Neural progenitor cell (in vitro differentiated cells): ENCODE measurements around the gene ARFGAP1. TPM values are rescaled to one million over a fixed set of nuclear protein-coding genes. Genes with fewer than 3 reads are reported as not detected.

Experiments
- DNase-seq: peaks from one replicate; pipeline ENCODE4 v3.0.0-alpha.2; 2016; ENCODE audit warnings: low spot score
- H2AFZ ChIP-seq: fragments of 200-600 bp; sonication (generic); replicated peaks from 2 replicates; pipeline ENCODE4 v1.6.1; 2016; ENCODE audit warnings: antibody characterized with exemption
- H3F3A ChIP-seq: fragments of 200-600 bp; sonication (generic); 2 replicates; pipeline ENCODE4 v1.6.1; 2016; ENCODE audit warnings: antibody characterized with exemption, low read depth
- H3K27ac ChIP-seq: fragments of 200-600 bp; sonication (generic); 2 replicates; pipeline ENCODE4 v1.5.1; 2016; ENCODE audit warnings: mild to moderate bottlenecking
- H3K27me3 ChIP-seq: fragments of 200-600 bp; sonication (generic); 2 replicates; pipeline ENCODE4 v1.6.1; 2016; ENCODE audit warnings: mild to moderate bottlenecking, moderate library complexity
- H3K36me3 ChIP-seq: fragments of 200-600 bp; sonication (generic); 2 replicates; pipeline ENCODE4 v1.5.1; 2016
- H3K4me1 ChIP-seq: fragments of 200-600 bp; sonication (generic); 2 replicates; pipeline ENCODE4 v1.6.1; 2016; ENCODE audit warnings: mixed run types
- H3K4me2 ChIP-seq: fragments of 200-600 bp; sonication (generic); 2 replicates; pipeline ENCODE4 v1.6.1; 2016
- H3K4me3 ChIP-seq: fragments of 200-600 bp; sonication (generic); 2 replicates; pipeline ENCODE4 v1.5.1; 2016
- H3K79me2 ChIP-seq: fragments of 200-600 bp; sonication (generic); 2 replicates; pipeline ENCODE4 v1.6.1; 2016; ENCODE audit warnings: low read depth
- H3K9ac ChIP-seq: fragments of 200-600 bp; sonication (generic); 2 replicates; pipeline ENCODE4 v1.6.1; 2016
- H3K9me3 ChIP-seq: fragments of 200-600 bp; sonication (generic); 2 replicates; pipeline ENCODE4 v1.5.1; 2016; ENCODE audit warnings: low read depth
- H4K20me1 ChIP-seq: fragments of 200-600 bp; sonication (generic); 2 replicates; pipeline ENCODE4 v1.6.1; 2016; ENCODE audit warnings: low read depth
- H3K27ac Mint-ChIP-seq: 3 replicates; pipeline ENCODE4 v1.8.0; 2021; ENCODE audit warnings: mixed read lengths
- H3K27me3 Mint-ChIP-seq: 2 replicates; pipeline ENCODE4 v1.8.0; 2022; ENCODE audit warnings: low read depth, mild to moderate bottlenecking, inconsistent platforms, moderate library complexity, mixed read lengths; ENCODE audit not compliant: insufficient read depth
- H3K36me3 Mint-ChIP-seq: 3 replicates; pipeline ENCODE4 v1.8.0; 2021; ENCODE audit warnings: mixed read lengths
- H3K4me1 Mint-ChIP-seq: 3 replicates; pipeline ENCODE4 v1.8.0; 2021; ENCODE audit warnings: mixed read lengths
- H3K4me3 Mint-ChIP-seq: 3 replicates; pipeline ENCODE4 v1.8.0; 2021; ENCODE audit warnings: mild to moderate bottlenecking, moderate library complexity, mixed read lengths
- H3K9me3 Mint-ChIP-seq: 3 replicates; pipeline ENCODE4 v1.8.0; 2020; ENCODE audit warnings: mixed read lengths
- EZH2 ChIP-seq: fragments of 200-600 bp; sonication (generic); IDR thresholded peaks from 2 replicates; pipeline ENCODE4 v1.6.1; 2017; ENCODE audit warnings: antibody characterized with exemption, mild to moderate bottlenecking, moderate library complexity
- EZH2phosphoT487 ChIP-seq: fragments of 200-600 bp; sonication (generic); IDR thresholded peaks from 2 replicates; pipeline ENCODE4 v1.6.1; 2017; ENCODE audit warnings: antibody characterized with exemption
- total RNA-seq: library from RNA; depleted of rRNA; stranded (reverse); fragments of >200 nt; gene quantifications from 2 replicates; pipeline ENCODE4 v1.2.3, GENCODE V29; 2015; ENCODE audit warnings: low replicate concordance
- TF ChIP-seq, protein P1 (sequence below): fragments of 200-600 bp; sonication (generic); IDR thresholded peaks from 2 replicates; pipeline ENCODE4 v1.5.1; 2017; ENCODE audit warnings: antibody characterized with exemption, mild to moderate bottlenecking

Gene ARFGAP1
- total RNA-seq, 1 donor from 2014 or later = 43.7 TPM

DNA sequence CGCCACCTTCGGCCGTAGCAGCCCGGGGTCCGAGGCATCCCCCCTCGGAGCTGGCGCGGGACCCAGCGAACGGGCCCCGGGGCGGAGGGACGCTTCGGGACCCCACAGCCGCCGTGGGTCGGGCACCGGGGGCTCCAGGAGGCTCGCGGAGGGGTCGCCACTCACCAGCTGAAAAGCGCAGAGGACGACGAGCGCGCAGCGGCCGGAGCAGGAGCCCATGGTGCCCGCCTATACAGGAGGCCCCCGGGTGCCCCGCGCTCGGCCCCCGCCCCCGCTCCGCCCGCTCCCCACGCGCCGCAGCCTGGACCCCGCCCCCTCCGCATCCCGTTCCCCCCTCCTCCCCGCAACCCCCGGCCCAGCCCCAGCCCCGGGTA lies 18.4 kb upstream of the ARFGAP1 start, which contains the start of gene NKAIN4:
Gene NKAIN4, minus strand, starts transcription at position 232 of the 374 bp plus-strand sequence. Its CDS starts 13 bp downstream, at position 219.
- peak within 1 kb of the TSS; percentile 39 for H3K27ac Mint-ChIP-seq
- DNase-seq = no peak
- H2AFZ ChIP-seq = peak within 1 kb of the TSS; percentile 69
- peaks cover 4% of the 10 kb centered on the region for H3K9me3 Mint-ChIP-seq
- no peaks in the 10 kb centered on the region for H3K9me3 ChIP-seq
- peaks cover 26% of the 10 kb centered on the region for H3K27me3 ChIP-seq
- H3F3A ChIP-seq = peaks cover 43% of the 10 kb centered on the region
- peaks cover 19% of the 10 kb centered on the region for H3K27me3 Mint-ChIP-seq
- H3K27ac ChIP-seq = no peak within 1 kb of the TSS
- peak within 1 kb of the TSS; percentile 91 for H3K4me2 ChIP-seq
- H3K79me2 ChIP-seq = no peaks in the 10 kb centered on the region
- H3K36me3 ChIP-seq = no peaks in the 10 kb centered on the region
- H4K20me1 ChIP-seq = peaks cover 15% of the 10 kb centered on the region
- peak within 1 kb of the TSS; percentile 76 for H3K4me3 ChIP-seq
- peaks cover 6% of the 10 kb centered on the region for H3K36me3 Mint-ChIP-seq
- H3K4me1 Mint-ChIP-seq = peaks cover 54% of the 10 kb centered on the region
- peak within 1 kb of the TSS; percentile 88 for H3K4me3 Mint-ChIP-seq
- H3K4me1 ChIP-seq = peaks cover 25% of the 10 kb centered on the region
- H3K9ac ChIP-seq = no peak within 1 kb of the TSS
- peak; percentile 18 for TF ChIP-seq EZH2
- TF ChIP-seq, protein P1, sequence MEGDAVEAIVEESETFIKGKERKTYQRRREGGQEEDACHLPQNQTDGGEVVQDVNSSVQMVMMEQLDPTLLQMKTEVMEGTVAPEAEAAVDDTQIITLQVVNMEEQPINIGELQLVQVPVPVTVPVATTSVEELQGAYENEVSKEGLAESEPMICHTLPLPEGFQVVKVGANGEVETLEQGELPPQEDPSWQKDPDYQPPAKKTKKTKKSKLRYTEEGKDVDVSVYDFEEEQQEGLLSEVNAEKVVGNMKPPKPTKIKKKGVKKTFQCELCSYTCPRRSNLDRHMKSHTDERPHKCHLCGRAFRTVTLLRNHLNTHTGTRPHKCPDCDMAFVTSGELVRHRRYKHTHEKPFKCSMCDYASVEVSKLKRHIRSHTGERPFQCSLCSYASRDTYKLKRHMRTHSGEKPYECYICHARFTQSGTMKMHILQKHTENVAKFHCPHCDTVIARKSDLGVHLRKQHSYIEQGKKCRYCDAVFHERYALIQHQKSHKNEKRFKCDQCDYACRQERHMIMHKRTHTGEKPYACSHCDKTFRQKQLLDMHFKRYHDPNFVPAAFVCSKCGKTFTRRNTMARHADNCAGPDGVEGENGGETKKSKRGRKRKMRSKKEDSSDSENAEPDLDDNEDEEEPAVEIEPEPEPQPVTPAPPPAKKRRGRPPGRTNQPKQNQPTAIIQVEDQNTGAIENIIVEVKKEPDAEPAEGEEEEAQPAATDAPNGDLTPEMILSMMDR = no peak

DNA sequence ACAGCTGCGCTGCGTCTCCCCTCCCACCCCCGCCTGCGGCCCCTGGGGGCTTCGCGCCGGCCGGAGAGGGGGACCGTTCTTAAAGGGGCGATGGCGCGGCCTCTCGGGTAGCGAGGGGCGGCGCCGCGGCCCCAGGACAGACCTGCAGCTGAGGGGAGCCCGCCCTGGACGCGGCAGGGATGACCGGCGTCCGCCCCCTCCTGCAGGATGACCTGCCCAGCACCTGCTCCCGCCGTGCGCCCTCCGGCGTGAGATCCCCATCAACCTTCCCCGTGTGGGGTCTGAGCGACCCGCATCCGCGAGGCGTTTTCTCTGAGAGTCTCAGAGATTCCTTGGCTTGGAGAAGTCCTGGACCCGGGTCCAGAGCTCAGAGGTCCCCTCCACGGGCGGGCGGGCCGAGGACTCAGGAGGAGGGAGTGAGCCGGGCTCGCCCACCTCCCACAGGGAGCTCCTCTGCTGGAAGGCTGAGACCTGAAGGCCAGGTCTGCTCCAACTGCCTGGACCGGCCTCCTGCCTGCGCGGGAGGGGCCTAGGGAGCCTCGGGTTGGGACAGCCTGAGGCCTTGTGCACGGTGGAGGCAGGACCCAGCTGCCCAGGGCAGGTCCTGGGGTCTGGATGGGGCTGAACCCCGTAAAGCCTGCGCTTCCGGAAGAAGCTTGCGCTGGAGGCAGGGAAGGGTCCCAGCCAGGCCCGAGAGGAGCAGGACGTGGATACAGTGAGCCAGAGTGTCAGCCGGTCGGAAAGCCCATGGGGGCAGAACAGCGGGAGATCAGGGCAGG lies 17.8 kb upstream of the ARFGAP1 start:
- Histone ChIP-seq H3K27ac (no peak overlapping the region), H3K4me1 (peaks cover 25% of the 10 kb centered on the region), H3K36me3 (no peaks in the 10 kb centered on the region), H3K27me3 (peaks cover 26% of the 10 kb centered on the region), H3K9ac (no peak overlapping the region), H3K79me2 (no peaks in the 10 kb centered on the region), H2AFZ (peak overlapping the region; percentile 69), H3K4me2 (peak overlapping the region; percentile 91), H3K4me3 (peak overlapping the region; percentile 76), H3K9me3 (no peaks in the 10 kb centered on the region), H4K20me1 (peaks cover 15% of the 10 kb centered on the region), H3F3A (peaks cover 43% of the 10 kb centered on the region)
- peaks cover 53% of the 10 kb centered on the region for H3K4me1 Mint-ChIP-seq
- H3K27me3 Mint-ChIP-seq = peaks cover 19% of the 10 kb centered on the region
- peak overlapping the region; percentile 88 for H3K4me3 Mint-ChIP-seq
- peak overlapping the region; percentile 39 for H3K27ac Mint-ChIP-seq
- H3K36me3 Mint-ChIP-seq = peaks cover 4% of the 10 kb centered on the region
- peak; percentile 79 for DNase-seq
- TF ChIP-seq, protein P1 = peak; percentile 47
- TF ChIP-seq EZH2phosphoT487 (no peak), EZH2 (peak; percentile 50)
- H3K9me3 Mint-ChIP-seq = peaks cover 4% of the 10 kb centered on the region

DNA sequence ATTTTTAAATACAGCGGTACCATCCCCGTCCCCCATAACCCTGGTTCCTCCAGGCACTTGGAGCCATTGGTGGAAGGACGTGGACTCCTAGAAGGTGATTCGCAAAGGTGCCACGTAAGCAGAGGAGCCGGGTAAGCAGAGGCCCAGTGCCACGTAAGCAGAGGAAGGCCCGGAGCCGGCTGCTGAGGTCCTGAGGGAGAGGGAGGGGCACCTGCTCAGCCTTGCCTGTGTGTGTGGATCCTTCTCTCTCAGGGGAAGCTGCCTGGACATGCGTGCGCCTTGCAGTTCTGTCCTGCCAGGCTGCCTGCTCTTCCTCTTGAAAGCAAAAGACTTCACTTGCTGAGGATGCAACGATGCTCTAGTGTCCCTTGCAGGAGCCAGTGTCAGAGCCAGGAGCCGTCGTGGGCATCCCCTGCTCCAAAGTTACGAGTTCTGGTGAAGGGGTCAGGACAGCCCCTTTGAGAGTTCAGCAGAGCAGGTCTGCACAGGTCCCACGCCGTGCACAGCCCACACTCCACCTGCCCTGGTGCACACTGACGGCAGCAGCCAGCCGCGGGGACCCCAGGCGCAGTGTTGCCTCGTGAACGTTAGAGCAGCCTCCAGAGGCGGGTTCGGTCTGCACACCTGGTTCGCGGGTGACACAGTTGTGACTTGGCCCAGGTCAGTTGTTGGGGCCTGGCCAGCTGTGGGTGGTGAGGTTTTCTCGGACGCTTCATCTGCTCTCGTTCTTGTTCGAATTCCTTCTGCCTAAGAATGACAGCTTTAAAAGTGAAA lies 16.5 kb upstream of the ARFGAP1 start:
- DNase-seq = no peak
- peaks cover 26% of the 10 kb centered on the region for H3K27me3 ChIP-seq
- peak overlapping the region; percentile 71 for H3K4me3 Mint-ChIP-seq
- no peak overlapping the region for H3K4me2 ChIP-seq
- no peak overlapping the region for H3K27ac Mint-ChIP-seq
- H3F3A ChIP-seq = peaks cover 48% of the 10 kb centered on the region
- peaks cover 62% of the 10 kb centered on the region for H3K4me1 Mint-ChIP-seq
- no peaks in the 10 kb centered on the region for H3K9me3 ChIP-seq
- no peak for TF ChIP-seq EZH2
- TF ChIP-seq, protein P1 = no peak
- no peak for TF ChIP-seq EZH2phosphoT487
- no peak overlapping the region for H3K27ac ChIP-seq
- peaks cover 4% of the 10 kb centered on the region for H3K36me3 Mint-ChIP-seq
- H3K27me3 Mint-ChIP-seq = peaks cover 19% of the 10 kb centered on the region
- no peaks in the 10 kb centered on the region for H3K36me3 ChIP-seq
- no peaks in the 10 kb centered on the region for H3K79me2 ChIP-seq
- H2AFZ ChIP-seq = no peak overlapping the region
- H3K4me3 ChIP-seq = no peak overlapping the region
- peaks cover under 1% of the 10 kb centered on the region for H3K9me3 Mint-ChIP-seq
- H4K20me1 ChIP-seq = peaks cover 15% of the 10 kb centered on the region
- no peak overlapping the region for H3K9ac ChIP-seq
- H3K4me1 ChIP-seq = peaks cover 36% of the 10 kb centered on the region
